Activated CD4-positive, alpha-beta memory T cell treated with anti-CD3 and anti-CD28 coated beads, Interleukin-2, amount 10 ng/mL, durations not matched to agents 7 days and 5 days (primary cell): ENCODE results near the gene WNT9B. TPM values are rescaled to one million over a fixed set of nuclear protein-coding genes. Genes with fewer than 3 reads are reported as not detected.
"Not testable (repeated sequence)": the region's sequence is repeated elsewhere in the genome, so short reads cannot be mapped to it uniquely, and the experiment has no call there.

Source experiments
- CTCF ChIA-PET: fragments of 350-600 bp; sonication (Branson Sonifier 250); formaldehyde crosslinking; loops from one replicate; lab custom pipeline; 2021; ENCODE audit warnings: antibody characterized with exemption, inconsistent platforms; lab: Charles Lee
- POLR2A ChIA-PET: fragments of 350-600 bp; sonication (Branson Sonifier 250); formaldehyde crosslinking; loops from one replicate; lab custom pipeline; 2021; ENCODE audit warnings: antibody characterized with exemption; lab: Charles Lee
- DNase-seq: peaks from one replicate; pipeline ENCODE4 v3.0.0-alpha.2; 2020
- H3K27ac Mint-ChIP-seq: one replicate; pipeline ENCODE4 v1.8.0; 2021; ENCODE audit warnings: mild to moderate bottlenecking, mixed read lengths
- H3K27me3 Mint-ChIP-seq: one replicate; pipeline ENCODE4 v1.8.0; 2021; ENCODE audit warnings: mixed read lengths
- H3K36me3 Mint-ChIP-seq: one replicate; pipeline ENCODE4 v1.8.0; 2021; ENCODE audit warnings: low read depth, mixed read lengths
- H3K4me1 Mint-ChIP-seq: one replicate; pipeline ENCODE4 v1.8.0; 2021; ENCODE audit warnings: mixed read lengths
- H3K4me3 Mint-ChIP-seq: one replicate; pipeline ENCODE4 v1.8.0; 2021; ENCODE audit warnings: mild to moderate bottlenecking, mixed read lengths
- H3K9me3 Mint-ChIP-seq: one replicate; pipeline ENCODE4 v1.8.0; 2021; ENCODE audit warnings: mixed read lengths
- total RNA-seq, 2 experiments: library from RNA; stranded (reverse); gene quantifications; one replicate each; pipeline ENCODE4 v1.2.3, GENCODE V29; 2021

Gene WNT9B
- total RNA-seq, 2 experiments from 2014 or later = not detected

DNA sequence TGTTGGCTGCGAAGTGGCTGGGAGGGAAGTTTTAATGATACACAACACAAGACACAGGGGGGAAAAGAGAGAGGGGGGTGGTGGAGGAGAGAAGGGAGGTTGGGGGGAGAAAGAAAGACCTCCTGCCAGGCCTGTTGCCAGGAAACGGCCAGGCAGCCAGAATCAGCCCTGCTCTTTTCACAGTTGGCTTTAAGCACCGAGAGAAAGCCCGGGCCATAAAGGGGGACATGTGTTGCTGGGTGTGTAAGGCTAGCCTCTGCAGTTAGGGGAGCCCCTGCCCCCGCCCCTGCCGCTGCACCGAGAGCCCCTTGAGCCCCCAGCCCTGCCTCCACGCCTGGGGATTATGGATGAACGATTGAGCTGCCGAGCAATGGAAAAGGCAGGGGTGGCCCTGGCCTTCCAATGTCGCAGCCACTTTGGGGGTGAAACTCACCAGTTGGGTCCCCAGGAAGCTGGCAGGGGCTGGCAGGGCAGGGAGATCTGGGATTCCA is 19.0 kb upstream of the WNT9B start:
- Mint-ChIP-seq H3K27me3 (peaks cover 20% of the 10 kb centered on the region), H3K4me3 (no peak overlapping the region), H3K36me3 (no peaks in the 10 kb centered on the region), H3K27ac (no peak overlapping the region), H3K4me1 (peaks cover 2% of the 10 kb centered on the region), H3K9me3 (no peaks in the 10 kb centered on the region)
- DNase-seq = no peak
- ChIA-PET CTCF (interaction anchor here (0.7 to 2.3 kb wide), 2 partner anchors 9 to 10 kb away, joined by 3 to 6 read pairs; no protein-coding TSS in a partner anchor), POLR2A (no interaction called here)

DNA sequence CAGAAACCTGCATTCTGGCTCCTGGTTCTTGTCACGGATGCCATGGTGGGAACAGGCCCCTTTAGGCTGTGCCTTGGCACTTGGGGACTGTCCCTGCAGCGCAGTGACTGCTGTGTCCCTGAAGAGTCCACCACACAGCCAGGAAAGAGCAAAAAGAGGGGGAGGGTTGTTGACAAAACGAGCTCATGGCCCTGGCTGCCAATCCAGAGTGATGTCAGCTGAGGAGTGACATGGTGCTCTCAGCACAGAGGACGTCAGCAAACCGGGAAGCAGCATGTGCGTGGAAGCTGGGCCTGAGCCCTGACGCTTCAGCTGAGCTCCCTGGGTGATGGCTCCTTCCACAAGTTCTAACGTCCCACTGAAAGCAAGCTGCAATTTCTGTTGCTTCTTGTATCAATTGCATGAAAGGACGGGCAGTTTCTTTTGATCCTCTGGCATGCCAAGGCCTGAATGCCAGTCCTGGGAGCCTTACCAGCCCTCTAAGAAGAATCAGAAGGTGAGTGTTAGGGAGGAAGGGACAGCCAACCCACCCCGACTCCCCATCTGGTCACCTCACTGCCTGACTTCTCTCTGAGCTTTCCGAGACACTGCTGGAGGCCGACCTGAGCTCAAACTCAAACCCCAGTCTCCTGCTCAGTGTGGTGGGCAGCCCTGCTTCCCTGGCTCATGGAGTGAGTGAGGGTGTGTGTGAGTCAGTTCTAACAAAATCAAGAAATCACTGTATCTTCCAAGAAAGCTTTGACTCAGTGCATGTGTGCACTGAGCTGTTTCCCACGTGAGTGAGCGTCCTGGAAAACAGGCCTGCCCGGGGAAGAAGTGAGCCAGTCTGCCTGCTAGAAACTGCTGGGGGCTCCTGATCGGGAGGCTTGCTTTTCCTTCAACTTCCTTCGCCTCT is 18.2 kb upstream of the WNT9B start:
- Mint-ChIP-seq H3K27me3 (peaks cover 21% of the 10 kb centered on the region), H3K9me3 (no peaks in the 10 kb centered on the region), H3K4me3 (no peak overlapping the region), H3K27ac (no peak overlapping the region), H3K4me1 (peaks cover 2% of the 10 kb centered on the region), H3K36me3 (no peaks in the 10 kb centered on the region)
- ChIA-PET POLR2A (no interaction called here), CTCF (interaction anchor here (0.6 to 2.3 kb wide), 5 partner anchors 9 to 775 kb away, joined by 3 to 6 read pairs (median 3); no protein-coding TSS in a partner anchor)
- DNase-seq = no peak

DNA sequence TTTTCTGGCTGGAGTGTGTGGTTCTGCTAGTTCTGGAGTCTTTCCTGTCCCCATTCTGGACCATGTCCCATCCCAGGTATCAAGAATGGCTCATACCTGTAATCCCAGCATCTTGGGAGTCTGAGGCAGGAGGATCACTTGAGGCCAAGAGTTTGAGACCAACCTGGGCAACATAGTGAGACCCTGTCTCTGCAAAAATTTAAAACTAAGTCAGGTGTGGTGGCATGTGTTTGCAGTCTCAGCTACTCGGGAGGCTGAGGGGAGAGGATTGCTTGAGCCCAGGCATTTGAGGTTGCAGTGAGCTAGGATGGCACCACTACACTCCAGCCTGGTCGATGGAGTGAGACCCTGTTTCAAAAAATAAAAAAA is 17.6 kb upstream of the WNT9B start:
- Mint-ChIP-seq H3K9me3 (no peaks in the 10 kb centered on the region), H3K36me3 (no peaks in the 10 kb centered on the region), H3K27me3 (peaks cover 20% of the 10 kb centered on the region), H3K27ac (no peak overlapping the region), H3K4me3 (no peak overlapping the region), H3K4me1 (peaks cover 2% of the 10 kb centered on the region)
- no peak for DNase-seq
- ChIA-PET POLR2A (no interaction called here), CTCF (interaction anchor here (1.1 to 1.6 kb wide), 2 partner anchors 9 to 107 kb away, joined by 3 to 5 read pairs; no protein-coding TSS in a partner anchor)

DNA sequence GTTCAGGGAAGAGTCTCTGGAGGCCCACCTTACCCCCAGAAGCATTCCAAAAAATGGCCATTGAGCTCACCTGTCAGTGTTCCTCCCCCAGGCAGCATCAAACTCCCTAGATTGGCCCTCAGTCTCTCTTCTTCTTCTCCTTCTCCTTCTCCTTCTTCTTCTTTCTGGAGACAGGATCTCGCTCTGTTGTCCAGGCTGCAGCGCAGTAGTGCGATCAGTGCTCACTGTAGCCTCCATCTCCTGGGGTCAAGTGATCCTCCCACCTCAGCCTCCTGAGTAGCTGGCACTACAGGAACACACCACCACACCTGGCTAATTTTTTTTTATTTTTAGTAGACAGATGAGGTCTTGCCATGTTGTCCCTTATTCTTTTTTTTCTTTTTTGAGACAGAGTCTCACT is 16.5 kb upstream of the WNT9B start:
- Mint-ChIP-seq H3K27me3 (peaks cover 21% of the 10 kb centered on the region), H3K9me3 (no peaks in the 10 kb centered on the region), H3K36me3 (no peaks in the 10 kb centered on the region), H3K27ac (no peak overlapping the region), H3K4me1 (peaks cover 2% of the 10 kb centered on the region), H3K4me3 (no peak overlapping the region)
- ChIA-PET CTCF (interaction anchor here (0.8 to 2.0 kb wide), 7 partner anchors 8 to 623 kb away, joined by 3 to 7 read pairs (median 5); no protein-coding TSS in a partner anchor), POLR2A (interaction anchor here (1.5 kb wide), 1 partner anchor 10 kb away, joined by 3 read pairs; no protein-coding TSS in a partner anchor)
- no peak for DNase-seq

DNA sequence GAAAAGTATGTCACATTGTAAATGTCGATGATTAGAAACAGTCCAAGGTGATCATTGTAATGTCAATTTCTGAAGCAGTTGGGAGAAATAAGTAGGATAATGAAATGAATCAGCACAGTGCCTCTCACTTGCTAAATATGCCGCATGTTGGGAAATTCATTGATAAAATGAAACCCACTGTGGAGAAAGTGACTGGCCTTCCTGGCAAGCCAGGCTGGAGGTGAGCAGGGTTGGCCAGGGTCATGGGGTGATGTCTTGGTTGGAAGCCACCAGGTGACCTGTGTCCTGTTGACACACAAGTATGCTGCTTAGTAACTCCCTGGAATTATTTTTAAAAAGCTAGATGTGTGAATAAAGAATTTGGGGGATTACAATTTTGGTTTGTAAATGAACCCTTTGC is 14.9 kb upstream of the WNT9B start:
- Mint-ChIP-seq H3K9me3 (no peaks in the 10 kb centered on the region), H3K27ac (no peak overlapping the region), H3K36me3 (no peaks in the 10 kb centered on the region), H3K4me3 (no peak overlapping the region), H3K4me1 (peaks cover 5% of the 10 kb centered on the region), H3K27me3 (peaks cover 24% of the 10 kb centered on the region)
- CTCF ChIA-PET = interaction anchor here (1.2 to 2.0 kb wide), 5 partner anchors 10 to 50 kb away, joined by 3 to 7 read pairs (median 6); no protein-coding TSS in a partner anchor
- POLR2A ChIA-PET = no interaction called here
- no peak for DNase-seq

DNA sequence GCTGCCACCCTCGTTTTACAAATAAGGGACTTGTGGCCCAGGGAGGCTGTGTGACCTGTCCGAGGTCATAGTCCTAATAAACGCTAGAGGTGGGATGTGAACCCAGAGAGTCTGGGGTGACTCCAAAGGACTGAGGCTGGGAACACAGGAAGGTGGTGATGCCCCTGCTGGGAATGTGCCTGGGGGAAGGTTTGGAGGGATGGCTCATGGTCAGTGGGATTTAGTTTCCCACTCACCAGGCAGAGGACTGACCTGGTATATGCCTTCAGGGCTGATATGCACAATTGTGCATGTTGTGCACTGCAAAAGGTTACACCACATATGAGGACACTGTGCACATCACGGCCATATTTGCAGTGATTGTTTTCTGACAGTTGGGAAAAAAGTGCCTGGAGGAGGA is 13.9 kb upstream of the WNT9B start:
- CTCF ChIA-PET = no interaction called here
- POLR2A ChIA-PET = no interaction called here
- DNase-seq = no peak

DNA sequence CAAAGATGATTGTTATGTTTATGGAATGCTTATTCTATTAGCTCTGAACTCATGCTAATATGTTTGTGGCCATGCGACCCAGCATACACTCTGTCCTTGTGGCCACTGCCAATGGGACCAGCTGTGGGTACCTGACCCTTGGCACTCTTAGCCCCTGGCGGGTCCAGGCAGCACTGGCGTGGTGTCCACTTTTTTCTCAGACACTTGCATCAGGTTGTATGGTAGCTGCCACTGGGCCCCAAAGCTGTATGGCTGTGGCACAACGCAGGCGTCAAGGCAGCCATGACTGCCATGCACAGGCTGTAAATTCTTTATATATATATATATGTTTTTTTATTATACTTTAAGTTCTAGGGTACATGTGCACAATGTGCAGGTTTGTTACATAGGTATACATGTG is 12.2 kb upstream of the WNT9B start:
- Mint-ChIP-seq H3K9me3 (peaks cover 11% of the 10 kb centered on the region), H3K4me1 (peaks cover 5% of the 10 kb centered on the region), H3K27ac (no peak overlapping the region), H3K4me3 (no peak overlapping the region), H3K36me3 (peaks cover 8% of the 10 kb centered on the region), H3K27me3 (peaks cover 33% of the 10 kb centered on the region)
- CTCF ChIA-PET = no interaction called here
- no peak for DNase-seq
- POLR2A ChIA-PET = no interaction called here

More for the DNA sequence above, 13.9 kb upstream of the WNT9B start:
- no peak overlapping the region for H3K4me3 Mint-ChIP-seq
- peaks cover 26% of the 10 kb centered on the region for H3K27me3 Mint-ChIP-seq
- H3K27ac Mint-ChIP-seq = no peak overlapping the region
- no peaks in the 10 kb centered on the region for H3K36me3 Mint-ChIP-seq
- peaks cover under 1% of the 10 kb centered on the region for H3K9me3 Mint-ChIP-seq
- peaks cover 5% of the 10 kb centered on the region for H3K4me1 Mint-ChIP-seq

DNA sequence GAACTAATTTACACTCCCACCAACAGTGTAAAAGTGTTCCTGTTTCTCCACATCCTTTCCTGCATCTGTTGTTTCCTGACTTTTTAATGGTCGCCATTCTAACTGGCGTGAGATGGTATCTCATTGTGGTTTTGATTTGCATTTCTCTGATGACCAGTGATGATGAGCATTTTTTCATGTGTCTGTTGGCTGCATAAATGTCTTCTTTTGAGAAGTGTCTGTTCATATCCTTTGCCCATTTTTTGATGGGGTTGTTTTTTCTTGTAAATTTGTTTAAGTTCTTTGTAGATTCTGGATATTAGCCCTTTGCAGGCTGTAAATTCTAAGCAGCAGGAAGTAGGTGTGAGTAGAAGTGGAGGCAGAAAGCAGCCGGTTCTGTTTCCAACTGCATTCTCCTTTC is 10.8 kb upstream of the WNT9B start:
- DNase-seq, CTCF ChIA-PET, H3K4me3 Mint-ChIP-seq, H3K4me1 Mint-ChIP-seq, H3K27ac Mint-ChIP-seq, POLR2A ChIA-PET, H3K36me3 Mint-ChIP-seq: not testable (repeated sequence)
- Mint-ChIP-seq H3K27me3 (peaks cover 38% of the 10 kb centered on the region), H3K9me3 (peaks cover 11% of the 10 kb centered on the region)

DNA sequence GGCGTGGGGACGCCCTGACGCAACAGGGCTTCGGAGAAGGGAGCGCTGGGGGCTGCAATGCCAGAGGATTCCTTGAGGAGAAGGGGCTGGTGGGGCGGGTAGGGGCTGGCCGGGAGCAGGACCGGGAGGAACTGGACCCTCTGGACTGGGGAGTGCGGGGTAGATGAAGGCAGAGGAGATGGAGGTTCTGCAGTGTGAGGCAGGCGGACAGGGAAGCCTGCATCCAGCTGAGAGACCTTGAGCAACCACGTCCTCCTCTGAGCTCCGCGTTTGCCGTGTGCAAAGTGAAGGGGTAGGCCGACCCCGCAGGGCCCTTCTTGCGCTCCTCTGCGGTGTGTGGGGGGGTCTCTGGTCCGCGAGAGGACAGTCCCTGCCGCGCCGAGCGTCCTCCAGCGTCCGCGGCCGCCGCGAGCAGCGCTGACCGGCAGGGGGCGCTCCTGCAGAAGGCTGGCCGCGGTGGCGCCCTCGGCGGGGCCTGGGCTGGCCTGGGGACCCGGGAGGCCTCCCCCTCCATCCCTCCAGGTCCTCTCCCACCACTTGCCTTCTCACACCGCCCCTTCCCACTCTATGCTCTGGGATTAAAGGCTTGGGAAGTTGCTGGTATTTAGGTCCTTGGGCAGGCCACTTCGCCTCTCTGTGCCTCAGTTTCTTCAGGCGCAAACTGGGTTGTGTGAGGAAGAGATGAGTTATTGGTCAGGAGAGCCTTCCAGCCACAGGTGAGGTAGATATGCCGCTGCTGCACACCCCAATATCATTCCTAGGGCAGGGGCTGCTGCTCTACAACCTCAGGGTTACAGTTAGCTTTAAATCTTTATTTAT is 9.6 kb upstream of the WNT9B start:
- ChIA-PET CTCF (interaction anchor here (0.9 to 2.0 kb wide), 8 partner anchors 8 to 160 kb away, joined by 3 to 6 read pairs (median 4); no protein-coding TSS in a partner anchor), POLR2A (no interaction called here)
- H3K9me3 Mint-ChIP-seq = peaks cover 11% of the 10 kb centered on the region
- H3K4me3 Mint-ChIP-seq = no peak overlapping the region
- peaks cover 38% of the 10 kb centered on the region for H3K27me3 Mint-ChIP-seq
- no peak for DNase-seq
- peaks cover 8% of the 10 kb centered on the region for H3K36me3 Mint-ChIP-seq
- H3K27ac Mint-ChIP-seq = no peak overlapping the region
- H3K4me1 Mint-ChIP-seq = peaks cover 3% of the 10 kb centered on the region

DNA sequence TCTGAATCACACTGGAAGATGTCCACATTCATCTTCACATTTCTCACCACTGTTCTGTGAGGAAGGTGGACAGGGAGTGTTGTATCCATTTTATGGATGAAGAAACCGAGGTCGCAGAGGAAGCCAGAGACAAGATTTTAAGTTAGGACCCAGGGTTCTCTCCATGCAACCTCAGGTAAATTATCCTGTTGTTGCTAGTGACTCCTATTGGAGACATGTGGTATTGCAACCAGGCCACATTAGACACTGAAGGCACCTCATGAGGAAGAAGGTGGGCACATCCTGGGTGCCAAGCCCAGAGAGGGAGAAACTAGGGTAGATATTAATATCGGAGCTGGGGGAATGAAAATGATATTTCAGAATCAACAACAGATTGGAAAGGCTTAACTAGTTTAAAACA is 8.5 kb upstream of the WNT9B start:
- POLR2A ChIA-PET = no interaction called here
- peaks cover 11% of the 10 kb centered on the region for H3K9me3 Mint-ChIP-seq

DNA sequence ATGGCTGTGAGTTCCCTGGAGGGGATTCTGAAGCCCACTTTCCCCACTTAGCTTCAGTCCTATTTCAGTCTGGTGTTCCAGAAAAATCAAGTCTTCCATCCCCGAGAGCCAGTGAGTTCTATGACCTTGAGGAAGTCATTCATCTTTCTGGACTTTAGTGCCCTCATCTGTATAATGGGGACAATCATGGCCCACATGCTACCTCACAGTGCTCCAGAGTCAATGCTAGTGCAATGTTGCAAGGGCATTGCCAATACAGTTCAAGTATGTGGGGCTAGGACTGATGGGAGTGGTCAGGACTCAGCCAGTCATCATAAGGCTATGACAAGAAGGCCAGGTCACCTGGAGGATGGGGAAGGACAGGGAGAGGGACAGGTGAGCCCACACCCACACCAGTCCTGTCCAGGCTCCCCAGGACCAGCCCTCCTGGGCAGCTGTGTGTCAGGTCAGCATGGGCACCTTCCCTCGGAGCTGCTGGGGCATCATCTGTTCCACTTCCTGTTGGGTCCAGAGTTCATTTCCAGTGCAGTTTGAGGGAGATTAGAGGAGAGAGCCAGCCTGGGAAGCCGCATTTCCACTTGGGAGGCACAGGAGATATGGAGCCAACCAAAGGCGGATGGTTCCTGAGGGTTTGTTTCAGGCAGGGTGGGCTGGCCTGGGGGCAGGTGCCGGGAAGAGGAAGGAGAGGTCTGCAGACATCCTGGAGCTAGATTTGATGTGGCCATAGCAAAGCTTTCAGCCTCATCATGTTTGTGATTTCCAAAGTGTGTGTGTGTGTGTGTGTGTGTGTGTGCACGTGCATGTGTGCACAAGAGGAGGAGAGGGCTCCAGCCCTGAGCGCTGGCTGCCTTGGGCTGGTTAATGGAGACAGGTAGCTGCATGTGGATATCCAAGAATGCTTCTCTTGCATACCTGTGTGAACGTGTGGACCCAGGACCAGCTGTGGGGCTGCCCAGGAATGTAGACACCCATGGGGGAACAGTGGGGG is 3.9 kb upstream of the WNT9B start:
- Mint-ChIP-seq H3K4me1 (peaks cover 2% of the 10 kb centered on the region), H3K4me3 (no peak overlapping the region), H3K27ac (no peak overlapping the region), H3K36me3 (peaks cover 8% of the 10 kb centered on the region), H3K27me3 (peaks cover 58% of the 10 kb centered on the region), H3K9me3 (peaks cover 11% of the 10 kb centered on the region)
- ChIA-PET POLR2A (no interaction called here), CTCF (no interaction called here)
- DNase-seq = no peak

More for the DNA sequence above, 8.5 kb upstream of the WNT9B start:
- CTCF ChIA-PET = interaction anchor here (0.6 to 2.0 kb wide), 8 partner anchors 9 to 400 kb away, joined by 3 to 6 read pairs (median 4); no protein-coding TSS in a partner anchor
- no peak for DNase-seq
- Mint-ChIP-seq H3K4me3 (no peak overlapping the region), H3K4me1 (peaks cover 3% of the 10 kb centered on the region), H3K27me3 (peaks cover 45% of the 10 kb centered on the region), H3K36me3 (peaks cover 8% of the 10 kb centered on the region), H3K27ac (no peak overlapping the region)

DNA sequence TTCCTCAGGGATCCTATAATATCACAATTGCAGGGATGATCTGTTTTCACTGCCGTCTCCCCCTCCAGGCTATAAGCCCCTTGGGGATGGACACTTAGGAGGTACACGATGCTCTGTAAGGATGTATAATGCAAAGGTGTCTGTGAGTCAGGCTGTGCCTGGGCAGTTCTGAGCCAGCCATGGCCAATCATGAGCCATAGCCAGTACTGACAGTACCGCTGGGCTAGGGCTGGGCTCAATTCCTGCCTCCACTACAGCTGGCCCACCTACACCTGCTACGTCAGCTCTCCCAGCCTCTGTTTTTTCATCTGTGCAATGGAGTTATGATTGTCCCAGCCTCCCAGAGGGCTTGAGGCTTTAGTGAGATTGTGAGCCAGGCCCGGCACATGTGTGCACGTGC is 2.8 kb upstream of the WNT9B start:
- Mint-ChIP-seq H3K4me3 (no peak overlapping the region), H3K9me3 (peaks cover 2% of the 10 kb centered on the region), H3K27ac (no peak overlapping the region), H3K27me3 (peaks cover 57% of the 10 kb centered on the region), H3K36me3 (no peaks in the 10 kb centered on the region), H3K4me1 (peaks cover 2% of the 10 kb centered on the region)
- ChIA-PET CTCF (no interaction called here), POLR2A (no interaction called here)
- DNase-seq = no peak
